ENCODE data around the gene DPH7.
A peak's percentile ranks its signal among the peaks of the same experiment; 100 is the strongest.
"Not testable (repeated sequence)": the region's sequence is repeated elsewhere in the genome, so short reads cannot be mapped to it uniquely, and the experiment has no call there.

Gene DPH7

DNA sequence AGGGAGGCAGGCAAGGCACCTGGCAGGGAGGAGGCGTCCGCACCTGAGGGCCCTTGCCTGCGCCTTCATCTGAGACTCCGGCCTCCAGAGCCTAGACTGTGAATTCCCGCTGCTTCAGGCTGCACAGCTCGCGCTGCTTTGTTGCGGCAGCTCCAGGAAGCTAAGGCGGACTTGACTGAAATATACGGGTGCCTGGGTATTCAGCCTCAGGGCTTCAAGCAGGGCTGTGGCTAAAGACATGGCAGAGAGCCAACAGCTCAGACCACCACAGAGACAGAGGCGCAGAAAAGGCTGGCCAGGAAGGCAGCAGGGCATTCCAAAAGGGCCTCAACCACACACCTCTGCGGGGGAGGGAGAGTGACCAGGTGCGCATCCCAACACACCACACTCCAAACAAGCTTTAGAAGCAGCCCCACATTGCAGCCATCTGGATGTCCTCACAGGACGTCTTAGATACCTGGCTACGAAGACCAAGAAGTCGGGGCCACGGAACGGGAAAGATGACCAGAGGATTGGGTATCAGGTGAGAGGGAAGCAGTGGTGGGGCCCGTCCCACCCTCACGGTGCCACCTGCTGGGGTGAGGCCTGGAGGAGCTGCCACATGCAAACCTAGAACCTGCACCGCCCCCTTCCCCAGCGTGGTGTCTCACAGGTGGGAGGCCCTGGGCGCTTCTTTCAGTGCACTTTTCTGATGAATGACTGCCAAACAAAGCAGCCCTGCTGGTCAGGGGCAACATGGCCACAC lies 1.7 kb upstream of the DPH7 start:
- no peak for DNase-seq

DNA sequence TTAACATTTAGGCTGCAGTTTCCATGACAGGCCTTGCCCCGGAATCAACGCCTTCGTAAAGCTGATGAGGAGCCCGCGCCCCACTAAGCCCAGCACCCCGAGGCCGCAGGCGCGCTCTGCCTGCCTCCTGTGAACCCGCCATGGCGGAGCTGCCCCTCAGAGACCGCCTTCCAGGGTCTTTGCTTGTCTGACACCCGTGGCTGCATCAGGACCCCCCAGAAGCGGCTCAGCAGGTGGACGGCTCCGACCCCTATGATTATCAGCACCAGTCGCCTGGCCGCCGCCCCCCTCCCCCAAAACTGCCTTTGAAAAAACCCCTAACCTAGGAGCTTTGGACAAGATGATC lies 507 bp upstream of the DPH7 start:
- DNase-seq, result no peak

DNA sequence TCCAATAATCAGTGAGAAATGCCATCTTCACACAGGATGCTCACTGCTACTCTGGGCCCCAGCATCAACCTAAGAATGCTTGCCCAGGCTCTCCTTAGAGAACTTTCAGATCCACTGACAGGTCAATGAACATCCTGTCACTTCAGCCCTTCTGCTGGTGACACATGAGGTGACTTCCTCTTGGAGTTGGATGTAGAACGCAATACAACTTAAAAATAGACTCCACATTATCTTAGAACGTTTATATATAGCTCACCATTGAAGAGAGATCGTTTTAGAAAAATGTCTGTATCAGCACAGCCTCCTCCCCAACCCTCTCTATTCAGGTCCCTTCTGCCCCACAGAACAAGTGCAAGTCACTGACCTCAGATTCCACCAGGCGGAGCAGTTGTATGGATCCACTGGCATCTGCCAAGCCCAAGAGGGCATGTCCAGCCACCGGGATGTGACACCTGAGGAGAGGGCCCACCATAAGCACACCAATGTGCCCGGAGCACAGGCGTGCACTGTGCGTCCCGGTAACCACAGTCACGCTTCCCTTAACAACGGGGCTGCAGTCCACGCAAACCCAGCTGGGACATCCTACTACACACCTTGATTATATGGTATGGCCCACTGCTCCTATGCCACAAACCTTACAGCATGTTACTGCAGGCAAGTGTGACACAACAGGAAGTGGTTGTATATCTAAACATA lies 2.9 kb downstream of the DPH7 start:
- DNase-seq, result no peak

DNA sequence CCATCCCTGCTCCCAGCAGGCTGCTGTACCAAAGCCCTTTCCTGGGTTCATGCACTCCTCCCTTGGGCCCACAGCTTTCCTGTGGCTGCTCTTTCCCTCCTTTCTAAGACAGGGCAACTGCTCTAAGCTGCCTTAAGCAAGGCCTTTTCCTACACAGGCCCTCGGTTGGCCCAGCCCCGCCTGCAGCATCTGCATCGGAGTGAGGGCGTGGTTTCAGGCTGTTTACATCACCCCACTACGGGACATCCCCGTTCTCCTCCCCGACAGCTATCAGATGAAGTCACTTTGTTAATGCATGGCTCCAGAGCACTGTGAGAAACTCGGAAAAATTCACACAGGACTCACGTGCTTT lies 3.4 kb downstream of the DPH7 start:
- no peak for DNase-seq

DNA sequence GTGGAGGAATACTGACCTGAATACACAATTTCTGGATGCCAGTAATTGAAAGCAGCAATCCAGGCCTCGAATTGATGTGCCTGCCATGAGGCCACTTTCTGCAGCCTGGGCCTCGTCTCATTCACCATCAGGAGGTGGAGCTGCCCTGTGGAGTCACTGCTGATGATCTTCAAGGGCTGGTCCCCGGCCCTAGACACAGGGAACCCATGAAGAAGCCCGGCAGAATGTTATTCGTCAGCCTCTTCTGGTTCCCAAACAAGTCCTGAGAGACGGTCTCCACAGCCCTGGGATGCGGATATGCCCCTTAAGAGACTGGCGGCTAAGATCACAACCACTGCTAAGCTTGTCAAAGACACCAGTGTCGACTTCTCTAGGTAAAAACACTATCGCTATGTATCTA lies 4.5 kb downstream of the DPH7 start:
- no peak for DNase-seq

DNA sequence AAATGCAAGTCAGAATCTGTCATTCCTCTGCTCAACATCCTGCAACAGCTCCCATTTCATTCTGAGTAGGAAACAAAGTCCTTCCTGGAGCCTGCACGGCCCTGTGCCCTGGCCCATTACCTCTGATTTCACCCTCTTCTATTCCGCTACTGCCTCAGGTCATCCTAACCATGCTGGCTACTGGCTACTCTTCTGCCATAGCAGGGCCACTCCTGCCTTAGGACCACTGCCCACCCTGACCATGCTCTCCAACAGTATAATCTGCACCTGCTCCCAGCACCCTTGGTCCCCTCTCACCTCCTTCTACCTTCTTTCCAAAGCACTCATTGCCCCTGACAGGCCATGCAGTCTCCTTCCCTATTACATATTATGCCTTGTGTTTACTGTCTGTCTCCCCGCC lies 8.2 kb downstream of the DPH7 start:
- no peak for DNase-seq

DNA sequence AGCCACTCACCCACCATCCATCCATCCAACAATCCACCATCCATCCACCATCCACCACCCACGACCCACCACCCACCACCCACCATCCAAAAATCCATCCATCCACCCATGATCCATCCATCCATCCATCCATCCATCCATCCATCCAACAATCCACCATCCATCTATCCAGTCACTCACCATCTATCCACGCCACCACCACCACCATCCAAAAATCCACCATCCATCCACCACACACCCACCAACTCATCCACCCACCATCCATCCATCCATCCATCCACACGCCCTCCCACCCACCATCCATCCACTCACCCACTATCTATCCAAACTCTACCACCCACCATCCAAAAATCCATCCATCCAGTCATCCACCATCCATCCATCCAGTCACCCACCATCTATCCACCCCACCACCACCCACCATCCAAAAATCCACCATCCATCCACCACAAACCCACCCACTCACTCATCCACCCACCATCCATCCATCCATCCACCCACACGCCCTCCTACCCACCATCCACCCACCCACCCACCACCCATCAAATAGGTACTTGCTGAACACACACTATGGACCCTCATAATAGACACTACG lies 9.0 kb downstream of the DPH7 start:
- DNase-seq, result no peak

DNA sequence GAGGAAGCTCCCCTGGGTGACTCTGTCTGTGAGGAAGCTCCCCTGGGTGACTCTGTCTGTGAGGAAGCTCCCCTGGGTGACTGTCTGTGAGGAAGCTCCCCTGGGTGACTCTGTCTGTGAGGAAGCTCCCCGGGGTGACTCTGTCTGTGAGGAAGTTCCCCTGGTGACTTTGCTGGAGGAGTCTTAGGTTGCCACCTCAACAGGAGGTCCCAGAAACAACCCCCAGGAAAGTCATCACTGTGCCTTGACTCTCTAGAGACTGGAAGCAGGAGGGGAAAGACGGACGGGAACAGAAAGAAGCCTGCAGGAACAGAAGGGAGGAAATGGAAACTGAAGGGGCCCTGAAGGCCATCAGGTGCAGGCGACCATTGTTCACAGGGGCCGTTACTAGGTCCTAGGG lies 10.3 kb downstream of the DPH7 start:
- DNase-seq, result not testable (repeated sequence)

DNA sequence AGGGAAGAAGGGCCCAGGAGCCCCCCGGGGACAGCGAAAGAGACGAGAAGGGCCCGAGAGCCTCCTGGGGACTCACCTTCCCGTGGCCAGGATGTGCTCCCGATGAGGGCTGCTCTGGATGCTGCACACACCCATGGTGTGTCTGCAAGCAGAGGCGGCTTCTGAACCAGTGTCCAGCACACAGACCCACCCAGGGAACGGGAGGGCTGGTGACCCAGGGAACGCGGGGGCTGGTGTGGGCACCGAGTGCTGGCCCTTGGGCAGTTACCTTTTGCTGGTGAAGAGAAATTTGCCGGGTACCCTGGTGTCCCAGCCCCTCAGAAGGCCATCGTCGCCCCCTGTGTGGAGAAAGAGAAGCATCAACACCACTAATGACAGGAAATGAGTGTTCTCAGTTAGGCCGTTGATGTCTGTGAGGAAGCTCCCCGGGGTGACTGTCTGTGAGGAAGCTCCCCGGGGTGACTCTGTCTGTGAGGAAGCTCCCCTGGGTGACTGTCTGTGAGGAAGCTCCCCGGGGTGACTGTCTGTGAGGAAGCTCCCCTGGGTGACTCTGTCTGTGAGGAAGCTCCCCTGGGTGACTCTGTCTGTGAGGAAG lies 13.8 kb downstream of the DPH7 start:
- DNase-seq, result no peak

DNA sequence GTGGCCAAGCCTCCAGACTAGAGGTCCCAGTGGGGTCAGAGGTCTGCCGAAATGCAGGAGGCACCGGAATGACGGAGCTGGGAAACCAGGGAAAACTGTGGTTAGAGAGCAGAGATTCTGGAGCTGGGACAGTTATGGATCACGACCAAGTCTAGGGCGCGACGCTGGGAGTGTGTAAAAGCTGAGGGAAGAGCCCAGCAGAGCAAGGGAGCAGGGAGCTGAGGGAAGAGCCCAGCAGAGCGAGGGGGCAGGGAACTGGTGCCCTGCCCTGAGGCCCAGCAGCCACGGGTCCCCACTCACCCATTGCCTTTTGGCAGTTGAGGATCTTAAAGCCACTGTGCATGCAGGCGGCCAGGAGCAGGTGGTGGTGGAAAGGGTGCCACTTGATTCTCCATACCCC lies 14.6 kb downstream of the DPH7 start:
- DNase-seq, result no peak

DNA sequence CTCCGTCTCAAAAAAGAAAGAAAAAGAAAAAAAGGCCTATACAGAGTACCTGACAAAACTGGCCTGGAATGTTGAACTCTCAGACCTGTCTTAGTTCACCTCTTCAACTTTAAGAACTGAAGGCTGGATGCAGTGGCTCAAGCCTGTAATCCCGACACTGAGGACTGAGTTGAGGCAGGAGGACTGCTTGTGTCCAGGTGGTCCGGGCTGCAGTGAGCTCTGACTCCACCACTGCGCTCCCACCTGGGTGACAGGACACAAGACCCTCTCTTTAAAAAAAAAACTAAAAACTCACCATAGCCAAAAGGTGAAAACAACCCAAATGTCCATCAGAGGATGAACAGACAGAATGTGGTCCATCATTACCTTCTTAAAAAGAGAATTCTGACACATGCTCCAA lies 20.6 kb downstream of the DPH7 start:
- DNase-seq, result no peak

DNA sequence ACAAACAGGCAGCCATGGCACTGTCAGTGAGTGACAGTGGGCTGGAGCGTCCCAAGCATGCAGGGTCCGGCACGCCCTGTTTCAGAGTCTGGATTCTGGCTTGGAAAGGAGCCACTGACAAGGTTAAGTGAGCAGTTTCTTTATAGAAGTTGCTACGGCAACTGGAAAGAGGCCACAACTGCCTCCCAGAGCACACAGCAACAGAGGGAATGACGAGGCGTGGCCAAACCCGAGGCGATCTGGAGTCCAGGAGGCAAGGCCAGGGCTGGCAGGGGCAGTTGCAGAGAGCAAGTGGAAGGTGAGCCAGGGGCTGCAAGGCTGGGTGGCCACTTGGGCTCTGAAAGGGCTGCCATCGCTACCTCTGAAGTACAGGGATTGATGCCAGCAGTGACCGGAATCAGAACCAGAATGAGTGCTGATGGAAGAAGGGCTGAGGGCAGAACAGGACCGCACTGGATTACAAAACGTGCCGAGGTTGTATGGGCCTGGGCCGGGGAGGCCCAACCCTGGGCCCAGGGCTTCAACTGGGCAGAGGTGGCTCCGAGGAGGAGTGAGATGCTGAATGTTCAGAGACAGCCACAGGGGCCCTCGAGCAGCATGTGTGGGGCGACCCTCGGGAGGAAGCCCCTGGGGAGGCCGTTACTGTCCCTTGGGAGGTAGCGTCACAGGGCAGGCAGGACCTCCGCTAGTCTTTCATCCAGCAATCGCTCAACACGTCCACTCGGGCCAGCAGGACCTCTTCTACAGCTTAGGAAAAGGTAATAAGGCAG lies 22.5 kb downstream of the DPH7 start:
- no peak for DNase-seq

DNA sequence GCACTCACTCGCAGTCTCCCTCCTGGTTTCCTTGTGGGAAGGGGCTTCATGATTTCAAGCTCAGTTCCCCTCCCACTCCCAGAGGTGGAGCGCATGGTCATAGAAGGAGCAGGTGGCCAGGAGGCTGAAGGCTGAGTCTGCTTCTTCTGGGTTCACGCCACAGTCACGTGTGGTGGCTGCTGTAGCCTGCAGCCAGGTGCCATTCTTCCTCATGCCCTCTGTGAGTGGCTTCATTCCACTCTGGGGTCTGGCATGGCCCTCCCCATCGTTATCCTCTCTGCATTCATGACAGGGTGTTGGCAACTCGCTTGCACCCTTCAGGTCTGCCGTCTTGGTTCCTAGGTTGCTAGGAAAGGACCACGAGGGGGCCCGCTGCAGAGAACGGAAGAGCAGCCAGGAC lies 23.5 kb downstream of the DPH7 start:
- no peak for DNase-seq

DNA sequence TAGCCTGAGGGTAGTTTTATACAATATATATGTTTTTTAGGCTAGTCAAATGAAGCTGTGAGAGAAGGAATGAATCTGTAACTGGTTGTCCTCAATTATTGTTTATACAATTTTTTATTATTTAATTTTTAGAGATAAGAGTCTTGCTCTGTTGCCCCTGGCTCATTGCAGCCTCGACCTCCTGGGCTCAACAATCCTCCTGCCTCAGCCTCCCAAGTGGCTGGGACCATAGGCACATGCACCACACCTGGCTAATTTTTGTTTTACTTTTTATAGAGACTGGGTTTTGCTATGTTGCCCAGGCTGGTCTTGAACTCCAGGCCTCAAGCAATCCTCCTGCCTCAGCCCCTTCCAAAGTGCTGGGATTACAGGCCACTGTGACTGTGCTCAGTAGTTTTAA lies 24.4 kb downstream of the DPH7 start:
- DNase-seq, result no peak

DNA sequence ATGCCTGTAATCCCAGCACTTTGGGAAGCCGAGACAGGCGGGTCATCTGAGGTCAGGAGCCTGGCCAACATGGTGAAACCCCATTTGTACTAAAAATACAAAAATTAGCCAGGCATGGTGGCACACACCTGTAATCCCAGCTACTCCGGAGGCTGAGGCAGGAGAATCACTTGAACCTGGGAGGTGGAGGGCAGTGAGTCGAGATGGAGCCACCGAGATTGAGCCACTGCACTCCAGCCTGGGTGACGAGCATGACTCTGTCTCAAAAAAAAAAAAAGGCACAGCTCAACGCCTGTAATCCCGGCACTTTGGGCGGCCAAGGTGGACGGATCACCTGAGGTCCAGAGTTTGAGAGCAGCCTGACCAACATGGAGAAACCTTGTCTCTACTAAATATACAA lies 25.1 kb downstream of the DPH7 start:
- DNase-seq, result not testable (repeated sequence)

DNA sequence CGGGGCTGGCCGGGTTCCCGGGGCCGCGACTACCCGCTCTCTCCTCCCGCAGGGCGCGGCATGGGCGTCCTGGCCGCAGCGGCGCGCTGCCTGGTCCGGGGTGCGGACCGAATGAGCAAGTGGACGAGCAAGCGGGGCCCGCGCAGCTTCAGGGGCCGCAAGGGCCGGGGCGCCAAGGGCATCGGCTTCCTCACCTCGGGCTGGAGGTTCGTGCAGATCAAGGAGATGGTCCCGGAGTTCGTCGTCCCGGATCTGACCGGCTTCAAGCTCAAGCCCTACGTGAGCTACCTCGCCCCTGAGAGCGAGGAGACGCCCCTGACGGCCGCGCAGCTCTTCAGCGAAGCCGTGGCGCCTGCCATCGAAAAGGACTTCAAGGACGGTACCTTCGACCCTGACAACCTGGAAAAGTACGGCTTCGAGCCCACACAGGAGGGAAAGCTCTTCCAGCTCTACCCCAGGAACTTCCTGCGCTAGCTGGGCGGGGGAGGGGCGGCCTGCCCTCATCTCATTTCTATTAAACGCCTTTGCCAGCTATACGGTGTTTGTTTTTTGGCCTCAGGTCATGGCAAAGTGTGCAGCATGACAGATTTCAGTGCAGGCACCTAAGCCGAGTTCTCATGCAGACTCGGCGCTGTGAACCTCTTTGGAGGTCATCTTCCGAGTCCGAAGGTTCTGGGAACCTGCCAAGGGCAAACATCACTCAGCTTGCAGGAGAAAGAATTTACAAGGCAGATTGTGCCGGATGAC lies 26.5 kb downstream of the DPH7 start:
- peak in 1 of 2 experiments; percentile 36 for DNase-seq

DNA sequence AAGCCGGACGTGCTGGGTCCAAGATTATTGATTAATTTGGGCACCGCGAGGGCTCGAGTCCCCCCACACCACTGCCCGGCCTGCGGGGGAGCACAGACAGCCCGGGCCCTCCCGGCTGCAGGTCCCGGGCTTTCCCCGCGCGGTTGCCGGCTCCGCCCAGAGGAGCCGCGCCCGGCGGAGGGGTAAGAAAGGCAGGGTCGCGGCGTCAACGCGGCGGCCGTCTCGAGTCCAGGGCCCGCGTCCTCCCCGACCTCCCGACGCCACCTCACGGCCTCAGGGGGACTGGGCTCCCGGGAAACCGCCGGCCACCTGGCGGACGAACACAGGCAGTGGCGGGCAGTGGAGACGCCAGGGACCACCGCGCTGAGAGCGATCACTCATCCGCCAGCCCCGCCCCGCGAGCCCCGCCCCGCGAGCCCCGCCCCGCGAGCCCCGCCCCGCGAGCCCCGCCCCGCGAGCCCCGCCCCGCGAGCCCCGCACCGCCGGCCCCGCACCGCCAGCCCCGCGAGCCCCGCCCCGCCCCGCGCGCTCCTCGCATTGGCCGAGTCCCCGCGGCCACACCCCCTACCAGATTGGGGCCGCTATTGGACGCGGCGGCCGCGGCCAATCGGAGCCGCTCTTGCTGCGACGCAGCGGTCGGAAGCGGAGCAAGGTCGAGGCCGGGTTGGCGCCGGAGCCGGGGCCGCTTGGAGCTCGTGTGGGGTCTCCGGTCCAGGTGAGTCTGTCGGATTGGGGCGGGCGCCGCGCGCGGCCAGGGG lies 27.3 kb downstream of the DPH7 start, which contains the start of gene MRPL41:
TSS of gene MRPL41 (plus strand) at position 616 of the 758 bp plus-strand sequence. CDS start 203 bp downstream, outside the sequence.
- DNase-seq, result peak; percentile 20 to 88

DNA sequence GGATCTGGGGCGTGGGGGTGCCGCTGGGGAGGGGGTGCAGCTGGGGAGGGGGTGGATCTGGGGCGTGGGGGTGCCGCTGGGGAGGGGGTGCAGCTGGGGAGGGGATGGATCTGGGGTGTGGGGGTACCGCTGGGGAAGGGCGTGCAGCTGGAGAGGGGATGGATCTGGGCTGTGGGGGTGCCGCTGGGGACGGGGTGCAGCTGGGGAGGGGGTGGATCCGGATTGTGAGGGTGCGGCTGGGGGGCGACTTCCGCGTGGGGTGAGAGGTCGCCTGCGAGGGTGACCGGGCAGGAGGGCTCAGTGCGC lies 27.8 kb downstream of the DPH7 start:
- DNase-seq, result not testable (repeated sequence)

DNA sequence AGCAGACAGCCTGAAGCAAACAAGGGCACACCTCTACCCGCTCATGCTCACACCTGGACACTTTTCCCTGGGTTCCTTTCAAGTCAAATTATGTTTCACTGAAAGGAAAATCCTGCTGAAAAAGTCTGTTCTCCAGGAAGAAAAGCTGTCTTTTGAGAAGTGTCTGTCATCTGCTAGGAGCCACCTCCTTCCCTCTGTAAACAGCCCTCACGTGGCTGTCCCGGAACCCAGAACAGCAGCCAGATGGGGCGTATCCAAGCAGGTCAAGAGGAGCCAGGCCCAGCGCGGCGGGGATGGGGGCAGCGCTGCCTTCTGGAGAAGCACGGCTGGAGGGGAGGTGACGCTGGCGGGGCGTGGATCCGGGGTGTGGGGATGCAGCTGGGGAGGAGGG lies 28.5 kb downstream of the DPH7 start, which contains the start of gene PNPLA7:
TSS of gene PNPLA7 (minus strand) at position 172 of the 391 bp plus-strand sequence. CDS start 205 bp downstream, outside the sequence.
- DNase-seq, result peak; percentile 39 to 80

DNA sequence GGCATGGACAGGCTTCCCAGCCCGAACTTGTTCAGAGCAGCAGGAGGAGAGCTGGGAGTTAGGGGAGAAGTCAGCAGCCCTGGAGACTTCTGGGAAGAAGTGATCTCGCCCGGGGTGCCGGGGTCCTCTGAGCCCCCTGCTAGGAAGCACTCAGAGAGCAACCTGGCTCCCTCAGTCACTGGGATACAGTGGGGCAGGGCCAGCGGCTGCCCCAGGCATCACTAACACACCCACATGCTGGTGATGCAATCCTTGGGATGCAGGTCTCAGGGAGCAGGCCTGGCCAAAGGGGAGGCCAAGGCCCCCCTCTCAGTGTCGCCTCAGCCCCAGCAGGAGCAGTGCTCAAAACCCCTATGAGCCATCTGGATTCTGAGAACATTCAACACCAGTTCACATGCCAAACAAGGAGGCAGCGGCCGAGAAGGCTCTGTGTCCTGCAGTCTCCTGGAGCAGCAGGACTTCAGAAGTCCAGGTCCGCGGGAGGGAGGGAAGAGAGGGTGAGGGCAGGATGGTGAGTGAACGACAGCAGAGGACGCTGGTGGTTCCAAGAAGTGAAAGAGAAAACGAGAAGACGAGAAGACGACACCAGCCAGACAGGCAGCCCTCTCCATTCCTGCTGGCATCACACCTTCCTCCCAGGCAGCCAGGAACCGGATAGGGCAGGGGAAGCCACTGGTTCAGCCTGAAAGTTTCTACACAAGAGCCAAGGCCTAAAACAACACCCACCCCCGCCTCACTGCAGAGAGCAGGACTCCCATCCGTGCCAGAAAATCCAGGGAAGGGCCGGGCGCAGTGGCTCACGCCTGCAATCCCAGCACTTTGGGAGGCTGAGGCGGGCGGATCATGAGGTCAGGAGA lies 30.8 kb downstream of the DPH7 start:
- DNase-seq, result no peak

DNA sequence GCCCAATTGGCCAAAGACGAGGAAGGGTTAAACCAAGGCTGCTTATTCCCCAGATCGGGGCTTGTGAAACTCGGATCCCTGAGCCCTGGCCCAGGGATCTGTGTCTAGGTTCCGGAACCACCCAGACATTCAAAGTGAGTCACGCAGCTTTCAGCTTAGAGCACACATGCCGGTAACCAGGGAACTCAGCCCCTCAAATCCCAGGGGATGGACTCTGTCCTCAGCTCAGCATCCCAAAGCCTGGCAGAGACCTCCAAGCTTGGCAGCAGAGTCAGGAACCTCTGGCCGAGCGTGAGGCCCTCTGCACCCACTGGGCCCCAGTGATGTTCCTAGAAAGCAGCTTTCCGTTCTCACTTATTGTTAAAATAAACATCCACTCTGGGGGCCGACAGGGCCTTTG lies 33.6 kb downstream of the DPH7 start:
- DNase-seq, result no peak
